GM23338 (cell line): ENCODE data around the gene RYR2. TPM values are rescaled to one million over a fixed set of nuclear protein-coding genes. Genes with fewer than 3 reads are reported as not detected.

Experiments
- ATAC-seq: fragments of 200-7000 bp; cut with Tn5 transposase; 3 replicates; pipeline ENCODE4 v1.9.1; 2020
- DNase-seq: peaks from one replicate; pipeline ENCODE4 v3.0.0-alpha.2; 2015; ENCODE audit warnings: low spot score
- H2AFZ ChIP-seq: fragments of 200-600 bp; sonication (generic); 2 replicates; pipeline ENCODE4 v1.8.0; 2016; ENCODE audit warnings: antibody characterized with exemption, mild to moderate bottlenecking, moderate library complexity
- H3F3A ChIP-seq: fragments of 200-600 bp; sonication (generic); replicated peaks from 2 replicates; pipeline ENCODE4 v1.8.0; 2017; ENCODE audit warnings: antibody characterized with exemption, mixed run types, low read depth
- H3K27ac ChIP-seq: fragments of 200-600 bp; sonication (generic); 2 replicates; pipeline ENCODE4 v1.6.1; 2016; ENCODE audit warnings: low read depth
- H3K27me3 ChIP-seq: fragments of 200-600 bp; sonication (generic); 2 replicates; pipeline ENCODE4 v1.8.0; 2016; ENCODE audit warnings: mild to moderate bottlenecking, mixed run types, moderate library complexity; ENCODE audit not compliant: insufficient read depth
- H3K36me3 ChIP-seq: fragments of 200-600 bp; sonication (generic); 2 replicates; pipeline ENCODE4 v1.8.0; 2016; ENCODE audit warnings: mild to moderate bottlenecking; ENCODE audit not compliant: insufficient read depth
- H3K4me1 ChIP-seq: fragments of 200-600 bp; sonication (generic); 2 replicates; pipeline ENCODE4 v1.8.0; 2016; ENCODE audit warnings: mild to moderate bottlenecking, moderate library complexity; ENCODE audit not compliant: insufficient read depth
- H3K4me2 ChIP-seq: fragments of 200-600 bp; sonication (generic); 2 replicates; pipeline ENCODE4 v1.7.1; 2017; ENCODE audit warnings: mixed run types
- H3K4me3 ChIP-seq: fragments of 200-600 bp; sonication (generic); 2 replicates; pipeline ENCODE4 v1.6.1; 2016; ENCODE audit warnings: mixed run types
- H3K79me2 ChIP-seq: fragments of 200-600 bp; sonication (generic); replicated peaks from 2 replicates; pipeline ENCODE4 v1.8.0; 2017; ENCODE audit warnings: mild to moderate bottlenecking; ENCODE audit not compliant: insufficient read depth
- H3K9me2 ChIP-seq: fragments of 200-600 bp; sonication (generic); 2 replicates; pipeline ENCODE4 v1.8.0; 2017; ENCODE audit not compliant: insufficient read depth
- H4K20me1 ChIP-seq: fragments of 200-600 bp; sonication (generic); replicated peaks from 2 replicates; pipeline ENCODE4 v1.8.0; 2017; ENCODE audit warnings: mild to moderate bottlenecking; ENCODE audit not compliant: insufficient read depth
- H3K27ac Mint-ChIP-seq: 2 replicates; pipeline ENCODE4 v1.8.0; 2020; ENCODE audit warnings: inconsistent platforms, mild to moderate bottlenecking, moderate library complexity, mixed read lengths
- H3K27me3 Mint-ChIP-seq: 3 replicates; pipeline ENCODE4 v1.8.0; 2022; ENCODE audit warnings: low read depth, mild to moderate bottlenecking, moderate library complexity, mixed read lengths, inconsistent platforms; ENCODE audit not compliant: insufficient read depth, poor library complexity
- H3K36me3 Mint-ChIP-seq: 3 replicates; pipeline ENCODE4 v1.8.0; 2021; ENCODE audit warnings: low read depth, mild to moderate bottlenecking, inconsistent platforms, moderate library complexity, mixed read lengths
- H3K4me1 Mint-ChIP-seq: 3 replicates; pipeline ENCODE4 v1.8.0; 2020; ENCODE audit warnings: mild to moderate bottlenecking, inconsistent platforms, mixed read lengths
- H3K4me3 Mint-ChIP-seq: 3 replicates; pipeline ENCODE4 v1.8.0; 2021; ENCODE audit warnings: moderate library complexity, mild to moderate bottlenecking, inconsistent platforms, mixed read lengths
- H3K9me3 Mint-ChIP-seq: 3 replicates; pipeline ENCODE4 v1.8.0; 2020; ENCODE audit warnings: moderate library complexity, mild to moderate bottlenecking, inconsistent platforms, mixed read lengths
- CREB1 ChIP-seq: fragments of 250-450 bp; sonication (Bioruptor Pico); IDR thresholded peaks from 2 replicates; pipeline ENCODE4 v1.5.0; 2020; ENCODE audit warnings: low read depth, mild to moderate bottlenecking, moderate library complexity
- EZH2phosphoT487 ChIP-seq: fragments of 200-600 bp; sonication (generic); IDR thresholded peaks from one replicate; pipeline ENCODE4 v1.8.1; 2018; ENCODE audit warnings: antibody characterized with exemption; ENCODE audit not compliant: unreplicated experiment
- JUNB ChIP-seq: IDR thresholded peaks from one replicate; pipeline ENCODE4 v1.6.1; 2016; ENCODE audit warnings: antibody characterized with exemption; ENCODE audit not compliant: unreplicated experiment
- ZNF331 ChIP-seq: fragments of 250-450 bp; sonication (Bioruptor Pico); IDR thresholded peaks from 2 replicates; pipeline ENCODE4 v1.5.0; 2020; ENCODE audit warnings: low read depth, mild to moderate bottlenecking, moderate library complexity
- polyA plus RNA-seq: library from polyadenylated mRNA; unstranded; fragments of >200 nt; fragmentation: Nextera tagmentation; extraction: Ambion mirVana; gene quantifications from 2 replicates; pipeline ENCODE4 v1.2.1, GENCODE V29; 2016
- total RNA-seq: library from RNA; depleted of rRNA; stranded (reverse); fragments of >200 nt; shearing (Covaris generic); gene quantifications from 2 replicates; pipeline ENCODE4 v1.2.3, GENCODE V29; 2014
- TF ChIP-seq, protein P1 (sequence below): fragments of 250-450 bp; sonication (Bioruptor Pico); IDR thresholded peaks from 2 replicates; pipeline ENCODE4 v1.5.0; 2020; ENCODE audit warnings: mild to moderate bottlenecking, moderate library complexity
- TF ChIP-seq, protein P2 (sequence below): IDR thresholded peaks from one replicate; pipeline ENCODE4 v1.6.1; 2018; ENCODE audit warnings: antibody characterized with exemption; ENCODE audit not compliant: unreplicated experiment

The RYR2 gene
- total and polyA plus RNA-seq, 2 experiments from 2014 or later = 8.9 to 10.0 TPM

DNA sequence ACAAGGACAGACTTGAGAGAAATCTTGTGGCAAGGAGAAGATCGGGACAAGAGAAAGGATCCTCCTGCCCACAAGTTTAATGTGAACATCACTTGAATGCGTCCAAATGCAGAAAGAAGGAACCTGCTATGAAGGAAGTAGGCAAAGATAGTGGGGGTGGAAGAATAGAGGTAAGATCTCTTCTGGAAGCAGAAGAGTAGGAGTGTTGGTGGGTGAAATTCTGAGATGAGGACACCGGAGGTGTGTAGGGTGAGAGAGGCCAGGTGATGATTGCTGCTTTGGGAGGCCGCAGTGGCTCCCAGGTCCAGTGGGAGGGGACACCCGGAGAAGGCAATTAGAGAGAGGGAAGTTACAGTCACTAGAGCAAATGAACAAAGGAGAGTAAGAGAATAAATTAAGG, 6.8 kb downstream of the RYR2 start (continued):
- TF ChIP-seq, protein P1, sequence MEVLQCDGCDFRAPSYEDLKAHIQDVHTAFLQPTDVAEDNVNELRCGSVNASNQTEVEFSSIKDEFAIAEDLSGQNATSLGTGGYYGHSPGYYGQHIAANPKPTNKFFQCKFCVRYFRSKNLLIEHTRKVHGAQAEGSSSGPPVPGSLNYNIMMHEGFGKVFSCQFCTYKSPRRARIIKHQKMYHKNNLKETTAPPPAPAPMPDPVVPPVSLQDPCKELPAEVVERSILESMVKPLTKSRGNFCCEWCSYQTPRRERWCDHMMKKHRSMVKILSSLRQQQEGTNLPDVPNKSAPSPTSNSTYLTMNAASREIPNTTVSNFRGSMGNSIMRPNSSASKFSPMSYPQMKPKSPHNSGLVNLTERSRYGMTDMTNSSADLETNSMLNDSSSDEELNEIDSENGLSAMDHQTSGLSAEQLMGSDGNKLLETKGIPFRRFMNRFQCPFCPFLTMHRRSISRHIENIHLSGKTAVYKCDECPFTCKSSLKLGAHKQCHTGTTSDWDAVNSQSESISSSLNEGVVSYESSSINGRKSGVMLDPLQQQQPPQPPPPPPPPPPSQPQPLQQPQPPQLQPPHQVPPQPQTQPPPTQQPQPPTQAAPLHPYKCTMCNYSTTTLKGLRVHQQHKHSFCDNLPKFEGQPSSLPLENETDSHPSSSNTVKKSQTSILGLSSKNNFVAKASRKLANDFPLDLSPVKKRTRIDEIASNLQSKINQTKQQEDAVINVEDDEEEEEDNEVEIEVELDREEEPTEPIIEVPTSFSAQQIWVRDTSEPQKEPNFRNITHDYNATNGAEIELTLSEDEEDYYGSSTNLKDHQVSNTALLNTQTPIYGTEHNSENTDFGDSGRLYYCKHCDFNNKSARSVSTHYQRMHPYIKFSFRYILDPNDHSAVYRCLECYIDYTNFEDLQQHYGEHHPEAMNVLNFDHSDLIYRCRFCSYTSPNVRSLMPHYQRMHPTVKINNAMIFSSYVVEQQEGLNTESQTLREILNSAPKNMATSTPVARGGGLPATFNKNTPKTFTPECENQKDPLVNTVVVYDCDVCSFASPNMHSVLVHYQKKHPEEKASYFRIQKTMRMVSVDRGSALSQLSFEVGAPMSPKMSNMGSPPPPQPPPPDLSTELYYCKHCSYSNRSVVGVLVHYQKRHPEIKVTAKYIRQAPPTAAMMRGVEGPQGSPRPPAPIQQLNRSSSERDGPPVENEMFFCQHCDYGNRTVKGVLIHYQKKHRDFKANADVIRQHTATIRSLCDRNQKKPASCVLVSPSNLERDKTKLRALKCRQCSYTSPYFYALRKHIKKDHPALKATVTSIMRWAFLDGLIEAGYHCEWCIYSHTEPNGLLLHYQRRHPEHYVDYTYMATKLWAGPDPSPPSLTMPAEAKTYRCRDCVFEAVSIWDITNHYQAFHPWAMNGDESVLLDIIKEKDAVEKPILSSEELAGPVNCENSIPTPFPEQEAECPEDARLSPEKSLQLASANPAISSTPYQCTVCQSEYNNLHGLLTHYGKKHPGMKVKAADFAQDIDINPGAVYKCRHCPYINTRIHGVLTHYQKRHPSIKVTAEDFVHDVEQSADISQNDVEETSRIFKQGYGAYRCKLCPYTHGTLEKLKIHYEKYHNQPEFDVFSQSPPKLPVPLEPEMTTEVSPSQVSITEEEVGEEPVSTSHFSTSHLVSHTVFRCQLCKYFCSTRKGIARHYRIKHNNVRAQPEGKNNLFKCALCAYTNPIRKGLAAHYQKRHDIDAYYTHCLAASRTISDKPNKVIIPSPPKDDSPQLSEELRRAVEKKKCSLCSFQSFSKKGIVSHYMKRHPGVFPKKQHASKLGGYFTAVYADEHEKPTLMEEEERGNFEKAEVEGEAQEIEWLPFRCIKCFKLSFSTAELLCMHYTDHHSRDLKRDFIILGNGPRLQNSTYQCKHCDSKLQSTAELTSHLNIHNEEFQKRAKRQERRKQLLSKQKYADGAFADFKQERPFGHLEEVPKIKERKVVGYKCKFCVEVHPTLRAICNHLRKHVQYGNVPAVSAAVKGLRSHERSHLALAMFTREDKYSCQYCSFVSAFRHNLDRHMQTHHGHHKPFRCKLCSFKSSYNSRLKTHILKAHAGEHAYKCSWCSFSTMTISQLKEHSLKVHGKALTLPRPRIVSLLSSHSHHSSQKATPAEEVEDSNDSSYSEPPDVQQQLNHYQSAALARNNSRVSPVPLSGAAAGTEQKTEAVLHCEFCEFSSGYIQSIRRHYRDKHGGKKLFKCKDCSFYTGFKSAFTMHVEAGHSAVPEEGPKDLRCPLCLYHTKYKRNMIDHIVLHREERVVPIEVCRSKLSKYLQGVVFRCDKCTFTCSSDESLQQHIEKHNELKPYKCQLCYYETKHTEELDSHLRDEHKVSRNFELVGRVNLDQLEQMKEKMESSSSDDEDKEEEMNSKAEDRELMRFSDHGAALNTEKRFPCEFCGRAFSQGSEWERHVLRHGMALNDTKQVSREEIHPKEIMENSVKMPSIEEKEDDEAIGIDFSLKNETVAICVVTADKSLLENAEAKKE (CRISPR knock-in tag) = no peak

DNA sequence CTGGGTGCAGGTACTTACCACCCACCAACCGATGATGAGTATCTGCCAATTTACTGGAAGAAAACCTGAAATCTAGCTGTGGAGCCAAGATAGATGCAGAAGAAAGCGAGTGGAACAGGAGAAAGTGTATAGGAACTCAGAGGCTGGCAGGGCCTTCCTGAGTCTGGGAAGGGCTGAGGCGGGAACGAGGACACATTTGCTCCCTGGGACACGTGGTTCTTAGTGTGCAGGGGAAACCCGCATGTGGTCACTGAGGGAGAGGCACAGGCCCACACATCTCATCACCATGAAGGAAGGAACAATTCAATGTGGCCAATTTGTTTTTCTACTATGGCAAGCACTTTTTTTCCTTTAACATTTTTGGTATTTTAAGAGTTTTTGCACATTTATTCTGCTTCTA, 8.2 kb downstream of the RYR2 start:
- Histone ChIP-seq H3K4me1 (peaks cover 48% of the 10 kb centered on the region), H2AFZ (no peak overlapping the region), H3K27ac (no peak overlapping the region), H3K4me3 (no peak overlapping the region), H4K20me1 (no peaks in the 10 kb centered on the region), H3K79me2 (peaks cover 84% of the 10 kb centered on the region), H3K36me3 (no peaks in the 10 kb centered on the region), H3F3A (no peaks in the 10 kb centered on the region), H3K27me3 (no peaks in the 10 kb centered on the region), H3K4me2 (no peak overlapping the region), H3K9me2 (peaks cover 8% of the 10 kb centered on the region; the same call in 1 of the 2 replicates)
- ATAC-seq (no peak), DNase-seq (no peak)
- no peak overlapping the region for H3K27ac Mint-ChIP-seq
- no peaks in the 10 kb centered on the region for H3K9me3 Mint-ChIP-seq
- H3K4me3 Mint-ChIP-seq = no peak overlapping the region
- H3K36me3 Mint-ChIP-seq = no peaks in the 10 kb centered on the region; the same call in 2 of the 3 replicates
- no peaks in the 10 kb centered on the region for H3K27me3 Mint-ChIP-seq
- peaks cover 14% of the 10 kb centered on the region for H3K4me1 Mint-ChIP-seq
- TF ChIP-seq, protein P1 (CRISPR knock-in tag) = no peak
- TF ChIP-seq JUNB = no peak
- TF ChIP-seq, protein P2, sequence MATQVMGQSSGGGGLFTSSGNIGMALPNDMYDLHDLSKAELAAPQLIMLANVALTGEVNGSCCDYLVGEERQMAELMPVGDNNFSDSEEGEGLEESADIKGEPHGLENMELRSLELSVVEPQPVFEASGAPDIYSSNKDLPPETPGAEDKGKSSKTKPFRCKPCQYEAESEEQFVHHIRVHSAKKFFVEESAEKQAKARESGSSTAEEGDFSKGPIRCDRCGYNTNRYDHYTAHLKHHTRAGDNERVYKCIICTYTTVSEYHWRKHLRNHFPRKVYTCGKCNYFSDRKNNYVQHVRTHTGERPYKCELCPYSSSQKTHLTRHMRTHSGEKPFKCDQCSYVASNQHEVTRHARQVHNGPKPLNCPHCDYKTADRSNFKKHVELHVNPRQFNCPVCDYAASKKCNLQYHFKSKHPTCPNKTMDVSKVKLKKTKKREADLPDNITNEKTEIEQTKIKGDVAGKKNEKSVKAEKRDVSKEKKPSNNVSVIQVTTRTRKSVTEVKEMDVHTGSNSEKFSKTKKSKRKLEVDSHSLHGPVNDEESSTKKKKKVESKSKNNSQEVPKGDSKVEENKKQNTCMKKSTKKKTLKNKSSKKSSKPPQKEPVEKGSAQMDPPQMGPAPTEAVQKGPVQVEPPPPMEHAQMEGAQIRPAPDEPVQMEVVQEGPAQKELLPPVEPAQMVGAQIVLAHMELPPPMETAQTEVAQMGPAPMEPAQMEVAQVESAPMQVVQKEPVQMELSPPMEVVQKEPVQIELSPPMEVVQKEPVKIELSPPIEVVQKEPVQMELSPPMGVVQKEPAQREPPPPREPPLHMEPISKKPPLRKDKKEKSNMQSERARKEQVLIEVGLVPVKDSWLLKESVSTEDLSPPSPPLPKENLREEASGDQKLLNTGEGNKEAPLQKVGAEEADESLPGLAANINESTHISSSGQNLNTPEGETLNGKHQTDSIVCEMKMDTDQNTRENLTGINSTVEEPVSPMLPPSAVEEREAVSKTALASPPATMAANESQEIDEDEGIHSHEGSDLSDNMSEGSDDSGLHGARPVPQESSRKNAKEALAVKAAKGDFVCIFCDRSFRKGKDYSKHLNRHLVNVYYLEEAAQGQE = no peak
- TF ChIP-seq EZH2phosphoT487 = no peak
- TF ChIP-seq ZNF331 (CRISPR knock-in tag) = no peak
- TF ChIP-seq CREB1 = no peak
